HepG2 (cell line): Measurements from ENCODE around the gene CNN3. TPM values are rescaled to one million over a fixed set of nuclear protein-coding genes. Genes with fewer than 3 reads are reported as not detected.

Source experiments
- ATAC-seq: fragments of 200-7000 bp; cut with Tn5 transposase; 3 replicates; pipeline ENCODE4 v1.9.1; 2020; ENCODE audit warnings: mild to moderate bottlenecking, moderate library complexity
- BruUV-seq: library from RNA; stranded (reverse); fragments of 400-500 nt; replicated peaks from 2 replicates; lab custom pipeline; 2021; lab: Mats Ljungman, UMichigan
- CTCF ChIA-PET: fragments of 300-600 bp; formaldehyde crosslinking; extraction: SDS; loops from one replicate; lab custom pipeline; 2021; ENCODE audit warnings: low total read pairs, inconsistent platforms, low intra/inter-chr PET ratio; lab: Yijun Ruan, JAX
- POLR2A ChIA-PET: fragments of 350-600 bp; sonication (Branson Sonifier 250); formaldehyde crosslinking; loops from one replicate; lab custom pipeline; 2020; ENCODE audit warnings: antibody characterized with exemption, inconsistent platforms; lab: Yijun Ruan, JAX
- DNase-seq: peaks from one replicate; pipeline ENCODE4 v3.0.0-alpha.2; 2015; ENCODE audit warnings: low spot score
- FAIRE-seq: peaks from 3 replicates; lab custom pipeline; 2011; peaks lifted over from hg19 to GRCh38; lab: Jason Lieb, UNC
- H2AFZ ChIP-seq: one replicate; pipeline ENCODE4 v1.6.1; 2011; ENCODE audit warnings: low read length, inconsistent platforms
- H3K27ac ChIP-seq: fragments of 300-600 bp; 3 replicates; pipeline ENCODE4 v1.8.0; 2011; ENCODE audit warnings: mixed run types, mild to moderate bottlenecking, mixed read lengths, low read length, inconsistent platforms; ENCODE audit not compliant: insufficient read depth; ENCODE audit errors: extremely low read length
- H3K27me3 ChIP-seq, 2 experiments: fragments of 200-600 bp in 1 of 2; 2 replicates in 1 of 2; 3 replicates in 1 of 2; pipeline versions ENCODE4 v1.6.0 to v1.8.0; 2011; ENCODE audit warnings: low read length in 2 of 2, mild to moderate bottlenecking in 2 of 2, moderate library complexity in 2 of 2, inconsistent platforms in 1 of 2; ENCODE audit not compliant: insufficient read depth in 2 of 2, control insufficient read depth in 1 of 2
- H3K36me3 ChIP-seq, 2 experiments: fragments of 200-600 bp in 1 of 2; replicated peaks in 1 of 2; 2 replicates in 1 of 2; 3 replicates in 1 of 2; pipeline versions ENCODE4 v1.5.1 to v1.8.0; 2011; ENCODE audit warnings: low read length in 2 of 2, inconsistent platforms in 1 of 2; ENCODE audit not compliant: insufficient read depth in 2 of 2, control insufficient read depth in 1 of 2
- H3K4me1 ChIP-seq: 2 replicates; pipeline ENCODE4 v1.5.1; 2012; ENCODE audit warnings: low read length, inconsistent platforms; ENCODE audit not compliant: insufficient read depth
- H3K4me2 ChIP-seq: 2 replicates; pipeline ENCODE4 v1.6.0; 2011; ENCODE audit warnings: low read depth, low read length, inconsistent platforms
- H3K4me3 ChIP-seq, 3 experiments: fragments of 200-600 bp in 1 of 3; sonication (generic), shearing (Covaris generic) in 1 of 3; replicated peaks in 1 of 3; 2 replicates each; pipeline ENCODE4 v1.5.1; 2011 to 2016; ENCODE audit warnings: low read length in 3 of 3, inconsistent platforms in 2 of 3, low read depth in 2 of 3, mild to moderate bottlenecking in 2 of 3, control low read depth in 1 of 3, mixed read lengths in 1 of 3; ENCODE audit not compliant: insufficient read depth in 1 of 3
- H3K79me2 ChIP-seq: one replicate; pipeline ENCODE4 v1.6.1; 2011; ENCODE audit warnings: low read length, inconsistent platforms; ENCODE audit not compliant: insufficient read depth
- H3K9ac ChIP-seq: 2 replicates; pipeline ENCODE4 v1.6.0; 2011; ENCODE audit warnings: mild to moderate bottlenecking, low read depth, low read length, inconsistent platforms; ENCODE audit not compliant: insufficient read depth
- H3K9me3 ChIP-seq: 2 replicates; pipeline ENCODE4 v1.5.1; 2012; ENCODE audit warnings: mild to moderate bottlenecking, low read length
- H4K20me1 ChIP-seq: 2 replicates; pipeline ENCODE4 v1.6.0; 2011; ENCODE audit warnings: inconsistent platforms, mild to moderate bottlenecking, low read length, moderate library complexity; ENCODE audit not compliant: insufficient read depth
- MAZ ChIP-seq, 2 experiments: sonication (generic) in 1 of 2; formaldehyde crosslinking in 1 of 2; IDR thresholded peaks; 2 replicates each; pipeline versions ENCODE4 v1.5.0 to v1.6.1; 2012 to 2020; ENCODE audit warnings: low read depth in 2 of 2, mild to moderate bottlenecking in 2 of 2, borderline replicate concordance in 1 of 2, improper control_type of control experiment in 1 of 2, low read length in 1 of 2, missing genetic modification reagents in 1 of 2, moderate library complexity in 1 of 2
- RBM22 ChIP-seq: fragments of 200-400 bp; formaldehyde crosslinking; optimal IDR thresholded peaks from 2 replicates; pipeline ENCODE3; 2017; ENCODE audit warnings: mild to moderate bottlenecking, low read length, moderate library complexity
- ZNF121 ChIP-seq: sonication (generic); formaldehyde crosslinking; IDR thresholded peaks from 2 replicates; pipeline ENCODE4 v1.5.0; 2020; ENCODE audit warnings: mild to moderate bottlenecking, missing genetic modification reagents
- ZNF572 ChIP-seq: sonication (generic); formaldehyde crosslinking; IDR thresholded peaks from 2 replicates; pipeline ENCODE4 v1.5.1; 2020; ENCODE audit warnings: mild to moderate bottlenecking, missing genetic modification reagents
- WGBS: methylation state at CpG from one replicate; pipeline ENCODE4 v1.1.6; 2017; ENCODE audit warnings: low lambda C conversion rate; 5-methylcytosine and 5-hydroxymethylcytosine counted together
- in situ Hi-C: cut with HindIII; loops from 2 replicates; pipeline ENCODE4 v1.10.0; 2017; ENCODE audit warnings: low pct_unique_long_range_greater_than_20kb; ENCODE audit not compliant: extremely low pct_ligation_motif_present
- intact Hi-C: fragments of 100-400 bp; cut with micrococcal nuclease; formaldehyde crosslinking; loops from one replicate; pipeline ENCODE4 v1.10.0; 2022; ENCODE audit not compliant: unreplicated experiment
- polyA plus RNA-seq, 8 experiments: library from polyadenylated mRNA; depleted of rRNA in 3 of 8; stranded (reverse) in 7 of 8; unstranded in 1 of 8; fragments of >200 nt; fragmentation: Illumina TruSeq in 4 of 8; extraction: Trizol in 4 of 8; gene quantifications; 2 replicates each; pipeline versions ENCODE4 v1.2.1 to v1.2.3, GENCODE V29; 2011 to 2016; ENCODE audit warnings: low read depth in 4 of 8, missing spikeins in 1 of 8, mixed read lengths in 1 of 8; ENCODE audit not compliant: insufficient read depth in 1 of 8
- total RNA-seq, 5 experiments: library from RNA; depleted of rRNA; stranded (reverse); fragments of >200 nt; fragmentation: Illumina TruSeq; extraction: Trizol; gene quantifications; 2 replicates each; pipeline ENCODE4 v1.2.3, GENCODE V29; 2016; ENCODE audit warnings: low read depth in 1 of 5

CNN3 gene
- total and polyA plus RNA-seq, 2 of the 13 experiments (the other 11 are each of a cell fraction or from before 2014, with no cell fraction given): 113 to 223 TPM

GRCh38 chr1:94921977-94922376 is 4.9 kb downstream of the CNN3 start:
- intact Hi-C loops: no loop called here
- Histone ChIP-seq H3K27me3 (no peaks in the 10 kb centered on the region), H3K27ac (no peak overlapping the region), H3K79me2 (peaks cover 97% of the 10 kb centered on the region), H3K4me2 (peak overlapping the region; percentile 23), H3K9ac (no peak overlapping the region), H3K4me1 (peaks cover 66% of the 10 kb centered on the region), H3K36me3 (peaks cover 0 to 11% of the 10 kb centered on the region in 2 experiments; a peak in 2 of 5 replicates), H3K9me3 (no peaks in the 10 kb centered on the region), H3K4me3 (no peak overlapping the region), H2AFZ (no peak overlapping the region), H4K20me1 (peaks cover 71% of the 10 kb centered on the region)
- BruUV-seq: no TSS peak
- in situ Hi-C loops: loop anchor here (5.0 kb wide), 1 partner anchor 120 kb away; no protein-coding TSS in a partner anchor
- WGBS: 96% methylated on average over 1 of the region's 1 CpG
- ATAC-seq: no peak
- DNase-seq: no peak
- TF ChIP-seq ZNF572 (CRISPR knock-in tag) (no peak), ZNF121 (peak; percentile 56; the same call in 1 of the 2 replicates)
- CTCF ChIA-PET: no interaction called here
- POLR2A ChIA-PET: no interaction called here
- FAIRE-seq: no peak

DNA sequence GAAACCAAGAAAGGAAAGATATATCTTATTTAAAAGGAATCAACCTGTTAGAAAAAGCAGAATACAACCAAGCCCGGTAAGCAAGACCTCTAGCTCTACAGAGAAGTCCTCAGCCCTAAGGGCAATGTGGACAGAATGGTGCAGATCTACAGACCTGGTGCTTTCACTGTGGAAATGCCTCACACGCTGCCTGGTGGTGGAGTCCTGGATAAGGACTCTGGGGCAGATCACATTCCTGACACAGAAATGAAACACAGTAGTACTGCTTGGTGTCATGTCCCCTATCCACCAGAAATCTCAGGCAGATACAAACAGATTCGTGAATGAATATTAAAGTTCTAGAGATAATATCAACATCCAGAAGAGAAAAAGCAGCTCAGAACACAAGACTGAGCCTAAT is 6.8 kb downstream of the CNN3 start:
- no peak for FAIRE-seq
- ChIA-PET CTCF (no interaction called here), POLR2A (no interaction called here)
- Histone ChIP-seq H3K4me2 (no peak overlapping the region), H3K9me3 (no peaks in the 10 kb centered on the region), H3K79me2 (peaks cover 99% of the 10 kb centered on the region), H2AFZ (no peak overlapping the region), H3K4me3 (no peak overlapping the region), H3K27ac (peak overlapping the region; percentile 42), H3K9ac (no peak overlapping the region), H3K27me3 (no peaks in the 10 kb centered on the region), H3K36me3 (peaks cover 0 to 11% of the 10 kb centered on the region in 2 experiments; a peak in 2 of 5 replicates)
- DNase-seq: peak; percentile 18
- ATAC-seq: peak; percentile 83
- WGBS: 69% methylated on average over 3 of the region's 3 CpGs
- in situ Hi-C loops (loop anchor here (5.0 kb wide), 1 partner anchor 122 kb away; no protein-coding TSS in a partner anchor), intact Hi-C loops (no loop called here)
- no TSS peak for BruUV-seq
- TF ChIP-seq MAZ (IDR thresholded peaks at IDR 0.05; ENCODE audit: borderline replicate concordance, low read depth, low read length) (no peak), MAZ (CRISPR knock-in tag; IDR thresholded peaks at IDR 0.05; ENCODE audit: low read depth) (no peak), RBM22 (peak; percentile 44)
- TF ChIP-seq, all 625 proteins: peak for 1
- H4K20me1 ChIP-seq: peaks cover 76% of the 10 kb centered on the region
- peaks cover 65% of the 10 kb centered on the region for H3K4me1 ChIP-seq
